ENCODE measurements around the gene AEBP1.

Gene AEBP1

DNA sequence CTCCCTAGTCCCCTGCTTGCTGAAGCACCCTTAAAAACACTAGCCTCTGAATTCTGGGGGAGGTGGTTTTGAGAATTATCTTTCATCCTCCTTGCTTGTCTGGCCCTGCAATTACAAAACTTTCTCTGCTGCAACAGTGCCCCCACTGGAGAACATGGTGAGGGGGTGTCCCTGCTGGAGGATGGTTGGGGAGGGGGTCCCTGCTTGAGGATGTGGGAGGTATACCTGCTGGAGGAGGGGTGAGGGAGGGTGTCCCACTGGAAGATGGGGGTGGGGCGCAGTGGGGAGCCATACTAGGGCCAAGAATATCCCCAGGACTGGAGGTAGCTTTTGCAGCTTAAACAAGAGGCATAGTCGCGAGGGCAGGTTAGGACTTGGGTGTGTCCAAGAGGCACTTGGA lies 18.6 kb upstream of the AEBP1 start:
- H3K4me3 ChIP-seq (ENCODE audit: insufficient read depth, low read depth, low read length, poor library complexity, severe bottlenecking): no peak overlapping the region
- no peaks in the 10 kb centered on the region for H3K27me3 ChIP-seq (replicated peaks; ENCODE audit: control insufficient read depth, insufficient read depth, low read length, poor library complexity, severe bottlenecking)
- DNase-seq: no peak
- peaks cover under 1% of the 10 kb centered on the region for H3K36me3 ChIP-seq (ENCODE audit: control insufficient read depth, insufficient read depth, low read length)
- H3K27ac ChIP-seq (ENCODE audit: insufficient read depth, low read length, poor library complexity, severe bottlenecking): no peak overlapping the region
- no peaks in the 10 kb centered on the region for H3K9me3 ChIP-seq (ENCODE audit: control insufficient read depth, low read length)
- H3K4me1 ChIP-seq (ENCODE audit: control insufficient read depth, insufficient read depth, low read length, poor library complexity, severe bottlenecking): peaks cover 9% of the 10 kb centered on the region

DNA sequence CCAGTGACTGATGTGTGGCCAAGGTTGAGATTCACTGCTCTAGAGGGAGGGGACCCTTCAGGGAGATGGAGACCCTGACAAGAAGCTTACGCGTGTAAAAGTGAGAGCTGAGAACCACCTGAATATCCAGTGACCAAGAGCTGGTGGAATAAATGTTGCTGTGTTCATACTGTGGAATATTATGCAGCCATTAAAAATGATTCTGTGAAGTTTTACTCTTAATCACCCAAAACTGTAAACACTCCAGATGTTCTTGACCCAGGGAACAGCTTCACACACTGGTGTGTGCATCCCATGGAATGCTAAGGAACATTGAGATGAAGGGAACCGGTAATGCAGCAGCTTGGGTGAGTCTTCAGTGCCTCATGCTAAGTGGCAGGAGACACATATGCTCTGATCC lies 17.5 kb upstream of the AEBP1 start:
- Histone ChIP-seq H3K9me3 (ENCODE audit: control insufficient read depth, low read length) (no peaks in the 10 kb centered on the region), H3K4me1 (ENCODE audit: control insufficient read depth, insufficient read depth, low read length, poor library complexity, severe bottlenecking) (no peaks in the 10 kb centered on the region), H3K27me3 (replicated peaks; ENCODE audit: control insufficient read depth, insufficient read depth, low read length, poor library complexity, severe bottlenecking) (no peaks in the 10 kb centered on the region), H3K36me3 (ENCODE audit: control insufficient read depth, insufficient read depth, low read length) (no peaks in the 10 kb centered on the region), H3K4me3 (ENCODE audit: insufficient read depth, low read depth, low read length, poor library complexity, severe bottlenecking) (no peak overlapping the region), H3K27ac (ENCODE audit: insufficient read depth, low read length, poor library complexity, severe bottlenecking) (no peak overlapping the region)
- no peak for DNase-seq

DNA sequence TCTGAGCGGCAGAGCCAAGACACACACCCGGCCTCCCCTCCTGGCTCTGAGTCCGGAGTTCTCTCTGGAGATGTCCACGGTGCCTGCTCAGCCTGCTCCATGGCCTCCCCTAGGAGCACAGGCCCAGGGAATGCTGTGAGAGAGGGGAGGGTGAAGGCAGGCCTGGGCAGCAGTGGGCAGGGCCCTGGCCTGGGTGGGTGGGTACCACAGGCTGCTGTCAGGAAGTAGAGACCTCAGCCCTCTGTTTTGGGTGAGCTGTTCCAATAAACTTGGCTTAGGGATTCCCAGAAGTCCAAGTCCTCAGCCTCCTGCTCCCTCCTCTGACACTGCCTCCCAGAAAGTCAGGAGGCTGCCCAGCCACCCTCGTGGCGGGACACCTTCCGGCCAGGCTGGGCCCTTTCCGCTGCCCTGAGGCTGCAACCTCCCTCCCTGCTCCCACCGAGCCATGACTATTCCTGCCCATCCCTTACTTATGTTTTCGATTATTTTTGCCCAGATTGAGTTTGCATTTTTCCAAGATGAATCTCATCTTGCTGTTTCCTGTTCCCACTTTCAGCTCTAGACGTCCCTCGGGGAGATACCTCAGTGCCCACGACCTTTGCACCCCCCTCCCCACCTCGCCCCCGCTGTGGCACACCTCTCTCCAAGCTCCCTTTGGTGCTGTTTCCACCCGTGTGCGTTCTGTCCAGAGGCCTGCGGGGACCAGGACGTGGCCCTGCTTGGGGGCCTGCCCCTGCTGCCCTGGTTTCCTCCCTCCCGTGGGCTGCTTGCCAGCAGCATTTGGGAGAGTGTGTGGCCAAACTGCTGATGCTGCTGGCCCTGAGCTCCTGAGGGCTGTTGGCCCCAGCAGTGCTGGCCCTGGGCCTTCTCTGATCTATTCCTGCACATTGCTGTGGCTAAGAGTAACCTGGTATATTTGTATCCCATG lies 16.0 kb upstream of the AEBP1 start:
- H3K27me3 ChIP-seq (replicated peaks; ENCODE audit: control insufficient read depth, insufficient read depth, low read length, poor library complexity, severe bottlenecking): no peaks in the 10 kb centered on the region
- no peak overlapping the region for H3K4me3 ChIP-seq (ENCODE audit: insufficient read depth, low read depth, low read length, poor library complexity, severe bottlenecking)
- H3K36me3 ChIP-seq (ENCODE audit: control insufficient read depth, insufficient read depth, low read length): no peaks in the 10 kb centered on the region
- H3K9me3 ChIP-seq (ENCODE audit: control insufficient read depth, low read length): no peaks in the 10 kb centered on the region
- DNase-seq: no peak
- no peaks in the 10 kb centered on the region for H3K4me1 ChIP-seq (ENCODE audit: control insufficient read depth, insufficient read depth, low read length, poor library complexity, severe bottlenecking)
- no peak overlapping the region for H3K27ac ChIP-seq (ENCODE audit: insufficient read depth, low read length, poor library complexity, severe bottlenecking)

DNA sequence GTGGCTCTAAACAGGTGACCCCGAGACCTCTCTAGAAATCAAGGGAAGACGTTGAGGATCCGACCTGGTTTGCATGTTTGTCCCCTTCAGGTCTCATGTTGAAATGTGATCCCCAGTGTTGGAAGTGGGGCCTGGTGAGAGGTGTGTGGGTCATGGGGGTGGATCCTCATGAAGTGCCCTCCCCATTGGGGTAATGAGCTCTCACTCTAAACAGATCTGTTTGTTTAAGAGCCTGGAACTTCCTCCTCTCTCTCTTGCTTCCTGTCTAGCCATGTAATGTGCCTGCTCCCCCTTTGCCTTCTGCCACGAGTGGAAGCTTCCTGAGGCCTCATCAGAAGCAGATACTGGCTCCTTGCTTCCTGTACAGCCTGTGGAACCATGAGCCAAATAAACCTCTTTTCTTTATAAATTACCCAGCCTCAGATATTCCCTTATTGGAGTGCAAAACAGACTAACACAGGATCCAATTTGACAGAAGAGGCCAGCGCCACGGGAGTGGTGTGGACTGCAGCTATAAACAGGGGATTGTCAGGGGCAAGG lies 11.0 kb upstream of the AEBP1 start:
- Histone ChIP-seq H3K27me3 (replicated peaks; ENCODE audit: control insufficient read depth, insufficient read depth, low read length, poor library complexity, severe bottlenecking) (no peaks in the 10 kb centered on the region), H3K27ac (ENCODE audit: insufficient read depth, low read length, poor library complexity, severe bottlenecking) (no peak overlapping the region), H3K9me3 (ENCODE audit: control insufficient read depth, low read length) (no peaks in the 10 kb centered on the region), H3K4me1 (ENCODE audit: control insufficient read depth, insufficient read depth, low read length, poor library complexity, severe bottlenecking) (no peaks in the 10 kb centered on the region), H3K4me3 (ENCODE audit: insufficient read depth, low read depth, low read length, poor library complexity, severe bottlenecking) (no peak overlapping the region), H3K36me3 (ENCODE audit: control insufficient read depth, insufficient read depth, low read length) (no peaks in the 10 kb centered on the region)
- no peak for DNase-seq

DNA sequence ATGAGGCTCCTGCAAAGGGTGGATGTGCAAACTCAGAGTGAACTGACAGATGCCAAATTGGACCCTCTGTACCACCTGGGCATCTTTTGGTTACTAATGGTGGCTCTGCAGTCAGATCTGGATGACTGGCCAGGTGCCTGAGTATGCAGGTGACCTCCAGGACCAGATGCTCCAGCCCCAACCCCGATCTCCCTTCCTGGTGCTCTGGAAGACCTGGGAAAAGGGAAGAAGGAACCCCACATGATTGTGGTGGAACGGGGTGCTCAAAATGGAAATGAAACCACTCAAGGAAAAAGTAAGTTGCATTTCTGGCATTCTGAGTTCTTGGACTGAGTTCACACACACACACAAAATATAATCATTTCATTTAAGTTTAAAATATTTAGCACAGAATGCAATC lies 9.8 kb upstream of the AEBP1 start:
- Histone ChIP-seq H3K27me3 (replicated peaks; ENCODE audit: control insufficient read depth, insufficient read depth, low read length, poor library complexity, severe bottlenecking) (no peaks in the 10 kb centered on the region), H3K27ac (ENCODE audit: insufficient read depth, low read length, poor library complexity, severe bottlenecking) (no peak overlapping the region), H3K4me3 (ENCODE audit: insufficient read depth, low read depth, low read length, poor library complexity, severe bottlenecking) (no peak overlapping the region), H3K4me1 (ENCODE audit: control insufficient read depth, insufficient read depth, low read length, poor library complexity, severe bottlenecking) (no peaks in the 10 kb centered on the region), H3K36me3 (ENCODE audit: control insufficient read depth, insufficient read depth, low read length) (no peaks in the 10 kb centered on the region), H3K9me3 (ENCODE audit: control insufficient read depth, low read length) (no peaks in the 10 kb centered on the region)
- no peak for DNase-seq

DNA sequence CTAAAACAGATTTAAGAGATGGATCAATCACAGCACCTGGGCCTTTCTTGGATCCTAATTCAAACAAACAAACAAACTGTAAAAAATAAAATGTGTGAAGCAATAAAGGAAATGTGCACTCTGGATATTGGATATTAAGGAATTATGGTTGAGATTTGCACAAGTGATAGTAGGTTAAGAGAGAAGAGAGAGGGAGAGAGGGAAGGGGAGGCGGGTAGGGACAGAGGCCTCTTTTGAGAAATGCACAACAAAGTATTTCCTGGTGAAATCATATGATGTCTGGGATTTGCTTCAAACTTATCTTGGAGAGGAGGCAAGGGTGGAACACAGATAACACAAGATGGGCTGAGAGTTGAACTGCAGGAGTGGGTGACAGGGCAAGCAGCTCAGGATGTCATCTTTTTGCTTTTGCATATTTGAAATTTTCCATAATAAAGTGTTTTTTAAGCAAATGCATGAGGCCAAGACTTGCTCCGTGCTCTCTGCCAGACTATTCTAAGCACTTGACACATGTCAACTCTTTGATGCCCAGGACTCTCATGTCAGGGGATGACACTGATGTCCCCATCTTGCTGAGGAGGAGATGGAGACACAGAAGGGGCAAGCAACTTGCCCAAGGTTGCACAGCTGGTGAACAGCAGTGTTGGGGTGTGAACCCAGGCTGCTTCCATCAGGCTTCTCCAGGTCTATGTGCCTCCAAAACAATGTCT lies 9.1 kb upstream of the AEBP1 start:
- Histone ChIP-seq H3K9me3 (ENCODE audit: control insufficient read depth, low read length) (no peaks in the 10 kb centered on the region), H3K36me3 (ENCODE audit: control insufficient read depth, insufficient read depth, low read length) (no peaks in the 10 kb centered on the region), H3K27ac (ENCODE audit: insufficient read depth, low read length, poor library complexity, severe bottlenecking) (no peak overlapping the region), H3K4me1 (ENCODE audit: control insufficient read depth, insufficient read depth, low read length, poor library complexity, severe bottlenecking) (no peaks in the 10 kb centered on the region), H3K4me3 (ENCODE audit: insufficient read depth, low read depth, low read length, poor library complexity, severe bottlenecking) (no peak overlapping the region), H3K27me3 (replicated peaks; ENCODE audit: control insufficient read depth, insufficient read depth, low read length, poor library complexity, severe bottlenecking) (no peaks in the 10 kb centered on the region)
- DNase-seq: no peak

DNA sequence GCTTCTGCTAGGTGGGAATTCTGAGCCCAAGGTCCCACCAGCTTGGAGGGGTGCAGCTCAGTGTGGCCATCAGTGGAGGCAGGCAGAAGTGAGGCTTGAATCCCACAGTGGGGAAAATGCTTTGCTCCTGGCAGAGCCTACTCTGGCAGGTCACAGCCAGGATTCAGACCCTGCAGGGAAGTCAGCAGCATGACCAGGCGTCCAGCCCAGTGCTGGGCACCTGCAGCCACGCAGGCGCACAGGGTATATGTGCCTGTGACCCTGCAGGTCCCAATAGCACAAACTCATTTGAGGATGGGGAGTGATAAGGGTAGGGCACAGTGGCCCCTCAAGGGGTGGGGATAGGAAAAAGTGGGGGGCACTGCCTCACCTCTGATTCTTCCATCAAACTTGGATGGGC lies 8.4 kb upstream of the AEBP1 start:
- Histone ChIP-seq H3K4me3 (ENCODE audit: insufficient read depth, low read depth, low read length, poor library complexity, severe bottlenecking) (no peak overlapping the region), H3K9me3 (ENCODE audit: control insufficient read depth, low read length) (no peaks in the 10 kb centered on the region), H3K27me3 (replicated peaks; ENCODE audit: control insufficient read depth, insufficient read depth, low read length, poor library complexity, severe bottlenecking) (no peaks in the 10 kb centered on the region), H3K4me1 (ENCODE audit: control insufficient read depth, insufficient read depth, low read length, poor library complexity, severe bottlenecking) (no peaks in the 10 kb centered on the region), H3K27ac (ENCODE audit: insufficient read depth, low read length, poor library complexity, severe bottlenecking) (no peak overlapping the region), H3K36me3 (ENCODE audit: control insufficient read depth, insufficient read depth, low read length) (no peaks in the 10 kb centered on the region)
- DNase-seq: no peak

DNA sequence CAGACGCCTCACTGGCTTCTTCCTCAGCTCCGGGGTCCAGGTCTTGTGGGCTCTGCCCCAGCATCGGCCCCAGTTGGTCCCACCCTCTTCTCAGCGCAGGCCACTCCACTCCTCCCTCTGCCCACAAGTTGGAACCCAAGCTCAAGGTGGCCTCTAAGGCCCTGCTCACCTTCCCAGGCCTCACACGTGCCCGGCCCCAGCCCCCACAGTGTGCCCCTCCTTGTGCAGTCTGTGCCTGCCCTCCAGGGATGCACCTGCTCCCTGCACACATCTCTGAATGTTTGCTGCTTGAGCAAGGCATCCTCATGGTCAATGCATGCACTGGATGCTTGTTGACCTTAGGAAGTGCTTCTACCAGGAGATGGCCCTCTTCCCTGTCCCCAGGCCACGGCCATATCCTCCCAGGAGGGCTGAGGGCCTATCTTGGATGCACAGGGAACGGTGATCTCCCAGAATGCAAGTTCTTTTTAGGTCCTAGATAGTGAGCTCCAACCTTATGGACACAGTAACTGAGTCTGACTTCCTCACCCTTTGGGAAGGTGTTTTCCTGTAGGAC lies 7.7 kb upstream of the AEBP1 start:
- Histone ChIP-seq H3K27me3 (replicated peaks; ENCODE audit: control insufficient read depth, insufficient read depth, low read length, poor library complexity, severe bottlenecking) (no peaks in the 10 kb centered on the region), H3K27ac (ENCODE audit: insufficient read depth, low read length, poor library complexity, severe bottlenecking) (no peak overlapping the region), H3K9me3 (ENCODE audit: control insufficient read depth, low read length) (no peaks in the 10 kb centered on the region), H3K4me1 (ENCODE audit: control insufficient read depth, insufficient read depth, low read length, poor library complexity, severe bottlenecking) (no peaks in the 10 kb centered on the region), H3K36me3 (ENCODE audit: control insufficient read depth, insufficient read depth, low read length) (no peaks in the 10 kb centered on the region), H3K4me3 (ENCODE audit: insufficient read depth, low read depth, low read length, poor library complexity, severe bottlenecking) (no peak overlapping the region)
- no peak for DNase-seq

DNA sequence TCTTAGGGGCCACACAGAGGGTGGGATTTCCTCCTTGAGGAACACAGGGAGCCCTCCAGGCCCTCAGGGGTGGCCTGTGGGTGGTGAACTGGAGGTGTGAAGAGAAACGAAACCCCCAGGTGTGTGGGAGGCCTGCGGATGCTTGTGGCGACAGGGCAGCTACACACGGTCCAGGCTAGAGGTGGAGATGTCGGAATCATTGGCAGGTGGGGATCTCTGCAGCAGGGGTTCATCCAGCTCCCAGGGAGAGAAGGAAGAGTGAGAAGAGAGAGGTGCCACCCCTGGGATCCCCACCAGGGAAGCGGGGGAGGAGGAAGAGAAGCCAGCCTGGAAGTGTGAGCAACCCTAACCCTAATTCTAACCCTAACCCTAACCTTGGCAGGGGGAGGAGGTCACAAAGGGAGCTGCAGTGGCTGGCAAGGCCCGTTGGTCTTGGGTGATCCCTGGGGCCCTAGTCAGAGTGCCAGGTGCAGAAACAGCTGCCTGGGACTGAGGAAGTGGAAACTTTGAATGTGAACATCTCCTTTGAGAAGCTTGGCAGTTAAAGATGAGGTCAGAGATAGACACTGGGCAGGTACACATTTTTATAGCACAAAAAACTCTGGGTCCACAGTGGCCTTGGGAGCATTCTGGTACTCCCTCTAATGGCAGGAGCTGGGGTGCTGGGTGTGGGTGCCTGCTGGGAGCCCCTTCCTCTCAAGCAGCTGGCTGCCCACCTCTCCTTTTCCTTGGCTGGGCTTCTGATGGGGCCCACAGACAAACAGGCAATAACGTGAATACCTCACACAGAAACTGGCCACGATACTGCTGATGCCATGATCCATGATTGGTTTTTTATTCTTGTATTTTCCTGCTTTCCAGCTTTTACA lies 6.8 kb upstream of the AEBP1 start:
- Histone ChIP-seq H3K27ac (ENCODE audit: insufficient read depth, low read length, poor library complexity, severe bottlenecking) (no peak overlapping the region), H3K27me3 (replicated peaks; ENCODE audit: control insufficient read depth, insufficient read depth, low read length, poor library complexity, severe bottlenecking) (no peaks in the 10 kb centered on the region), H3K4me1 (ENCODE audit: control insufficient read depth, insufficient read depth, low read length, poor library complexity, severe bottlenecking) (no peaks in the 10 kb centered on the region), H3K9me3 (ENCODE audit: control insufficient read depth, low read length) (no peaks in the 10 kb centered on the region), H3K36me3 (ENCODE audit: control insufficient read depth, insufficient read depth, low read length) (no peaks in the 10 kb centered on the region), H3K4me3 (ENCODE audit: insufficient read depth, low read depth, low read length, poor library complexity, severe bottlenecking) (no peak overlapping the region)
- no peak for DNase-seq
